ENCODE data around the gene MEI1. TPM values are rescaled to one million over a fixed set of nuclear protein-coding genes. Genes with fewer than 3 reads are reported as not detected.

Gene MEI1
- total RNA-seq, 1 donor from 2014 or later: 0.64 TPM

GRCh38 chr22:41841085-41841712 is 141.9 kb downstream of the MEI1 start:
- no peak for FAIRE-seq
- no peaks in the 10 kb centered on the region for H3K27me3 Mint-ChIP-seq (ENCODE audit: low read depth, unreplicated experiment)
- H3K9me3 ChIP-seq (ENCODE audit: insufficient read depth, low read depth, low read length): no peaks in the 10 kb centered on the region
- H3K27ac ChIP-seq (ENCODE audit: low read depth, low read length): no peak overlapping the region
- peaks cover 6% of the 10 kb centered on the region for H3K4me1 ChIP-seq (ENCODE audit: insufficient read depth, low read length)
- H3K36me3 ChIP-seq (ENCODE audit: insufficient read depth, low read length): peaks cover 16% of the 10 kb centered on the region
- peaks cover 92% of the 10 kb centered on the region for H3K79me2 ChIP-seq (ENCODE audit: insufficient read depth, low read length)
- H3K4me1 Mint-ChIP-seq (ENCODE audit: low read depth, unreplicated experiment): peaks cover 27% of the 10 kb centered on the region
- no peaks in the 10 kb centered on the region for H3K27me3 ChIP-seq (ENCODE audit: insufficient read depth, low read length)
- peaks cover 10% of the 10 kb centered on the region for H3K36me3 Mint-ChIP-seq (ENCODE audit: low read depth, unreplicated experiment)
- H3K4me3 Mint-ChIP-seq (ENCODE audit: unreplicated experiment): no peak overlapping the region
- H2AFZ ChIP-seq (ENCODE audit: low read depth, low read length): no peak overlapping the region
- no peak for DNase-seq (ENCODE audit: low read depth)
- no peak overlapping the region for H3K4me3 ChIP-seq (ENCODE audit: insufficient read depth, low read depth, low read length)
- peaks cover 90% of the 10 kb centered on the region for H4K20me1 ChIP-seq (ENCODE audit: insufficient read depth, low read length)
- TF ChIP-seq CTCF (IDR thresholded peaks at IDR 0.05; ENCODE audit: insufficient read depth, low read depth, low read length): no peak
- TF ChIP-seq EZH2 (IDR thresholded peaks at IDR 0.05; ENCODE audit: insufficient read depth, low read length): no peak
- no peaks in the 10 kb centered on the region for H3K9me3 Mint-ChIP-seq (ENCODE audit: unreplicated experiment)
- H3K27ac Mint-ChIP-seq (ENCODE audit: unreplicated experiment): no peak overlapping the region
- no peak overlapping the region for H3K9ac ChIP-seq (ENCODE audit: low read length)
- no peak overlapping the region for H3K4me2 ChIP-seq (ENCODE audit: low read length)

- Histone ChIP-seq H3K36me3 (ENCODE audit: insufficient read depth, low read length) (peaks cover 7% of the 10 kb centered on the region), H2AFZ (ENCODE audit: low read depth, low read length) (no peak overlapping the region), H3K79me2 (ENCODE audit: insufficient read depth, low read length) (peaks cover 96% of the 10 kb centered on the region), H3K9ac (ENCODE audit: low read length) (no peak overlapping the region), H3K27me3 (ENCODE audit: insufficient read depth, low read length) (no peaks in the 10 kb centered on the region), H3K9me3 (ENCODE audit: insufficient read depth, low read depth, low read length) (no peaks in the 10 kb centered on the region), H3K4me3 (ENCODE audit: insufficient read depth, low read depth, low read length) (no peak overlapping the region), H3K4me1 (ENCODE audit: insufficient read depth, low read length) (peaks cover 12% of the 10 kb centered on the region), H3K4me2 (ENCODE audit: low read length) (no peak overlapping the region), H3K27ac (ENCODE audit: low read depth, low read length) (no peak overlapping the region), H4K20me1 (ENCODE audit: insufficient read depth, low read length) (peaks cover 92% of the 10 kb centered on the region)
- no peak for FAIRE-seq
- TF ChIP-seq EZH2 (IDR thresholded peaks at IDR 0.05; ENCODE audit: insufficient read depth, low read length) (no peak), CTCF (IDR thresholded peaks at IDR 0.05; ENCODE audit: insufficient read depth, low read depth, low read length) (no peak)
- no peaks in the 10 kb centered on the region for H3K27me3 Mint-ChIP-seq (ENCODE audit: low read depth, unreplicated experiment)
- H3K36me3 Mint-ChIP-seq (ENCODE audit: low read depth, unreplicated experiment): peaks cover 2% of the 10 kb centered on the region
- DNase-seq (ENCODE audit: low read depth): no peak
- no peak overlapping the region for H3K27ac Mint-ChIP-seq (ENCODE audit: unreplicated experiment)
- no peaks in the 10 kb centered on the region for H3K9me3 Mint-ChIP-seq (ENCODE audit: unreplicated experiment)
- H3K4me3 Mint-ChIP-seq (ENCODE audit: unreplicated experiment): no peak overlapping the region
- H3K4me1 Mint-ChIP-seq (ENCODE audit: low read depth, unreplicated experiment): peaks cover 35% of the 10 kb centered on the region
Observed at GRCh38 chr22:41842996-41843970, 144.0 kb downstream of the MEI1 start.
